ENCODE data around the gene ADAMTSL1. TPM values are rescaled to one million over a fixed set of nuclear protein-coding genes. Genes with fewer than 3 reads are reported as not detected.
"Not testable (repeated sequence)": the region's sequence is repeated elsewhere in the genome, so short reads cannot be mapped to it uniquely, and the experiment has no call there.

The ADAMTSL1 gene
- total RNA-seq, 2 donors from 2014 or later, result 9.9 to 26.7 TPM

- no peak for DNase-seq (ENCODE audit: low spot score)
- intact Hi-C loops (cut with DNase I), result no loop called here
These were observed 449.9 kb downstream of the ADAMTSL1 start for GRCh38 chr9:18923671-18924430.

GRCh38 chr9:18925880-18926279 is 451.9 kb downstream of the ADAMTSL1 start:
- DNase-seq (ENCODE audit: low spot score), result no peak
- intact Hi-C loops (cut with DNase I), result no loop called here

- intact Hi-C loops (cut with DNase I), result no loop called here
- DNase-seq (ENCODE audit: low spot score), result no peak
These were observed 452.6 kb downstream of the ADAMTSL1 start for GRCh38 chr9:18926513-18926912.

- DNase-seq (ENCODE audit: low spot score), result no peak
- intact Hi-C loops (cut with DNase I), result no loop called here
These were observed 454.8 kb downstream of the ADAMTSL1 start for GRCh38 chr9:18928711-18929110.

GRCh38 chr9:18930611-18931010 is 456.7 kb downstream of the ADAMTSL1 start:
- DNase-seq (ENCODE audit: low spot score); intact Hi-C loops (cut with DNase I): not testable (repeated sequence)

- intact Hi-C loops (cut with DNase I), result no loop called here
These were observed 461.6 kb downstream of the ADAMTSL1 start for GRCh38 chr9:18935541-18935940.

GRCh38 chr9:18936094-18936871 is 462.3 kb downstream of the ADAMTSL1 start:
- intact Hi-C loops (cut with DNase I), result no loop called here
- no peak for DNase-seq (ENCODE audit: low spot score)

More at GRCh38 chr9:18935541-18935940, 461.6 kb downstream of the ADAMTSL1 start:
- DNase-seq (ENCODE audit: low spot score), result no peak

- intact Hi-C loops (cut with DNase I), result no loop called here
- DNase-seq (ENCODE audit: low spot score), result no peak
These were observed 466.0 kb downstream of the ADAMTSL1 start for GRCh38 chr9:18939943-18940342.

GRCh38 chr9:18941060-18941740 is 467.2 kb downstream of the ADAMTSL1 start:
- DNase-seq (ENCODE audit: low spot score), result no peak
- intact Hi-C loops (cut with DNase I), result no loop called here

GRCh38 chr9:18942801-18943200 is 468.8 kb downstream of the ADAMTSL1 start:
- no peak for DNase-seq (ENCODE audit: low spot score)
- intact Hi-C loops (cut with DNase I), result no loop called here

GRCh38 chr9:18947892-18948339 is 474.0 kb downstream of the ADAMTSL1 start:
- DNase-seq (ENCODE audit: low spot score), result no peak
- intact Hi-C loops (cut with DNase I), result no loop called here

- intact Hi-C loops (cut with DNase I), result no loop called here
- no peak for DNase-seq (ENCODE audit: low spot score)
These were observed 478.0 kb downstream of the ADAMTSL1 start for GRCh38 chr9:18951936-18952335.

- no peak for DNase-seq (ENCODE audit: low spot score)
These were observed 481.7 kb downstream of the ADAMTSL1 start for GRCh38 chr9:18955626-18956025.

More at GRCh38 chr9:18955626-18956025, 481.7 kb downstream of the ADAMTSL1 start:
- intact Hi-C loops (cut with DNase I), result no loop called here

Small RNAs within 50 kb of the gene (microRNA-seq; reads per million reads assigned to microRNA genes)
- 0 to 0.32 reads per million in 2 donors for gene MIR3152 (ENCODE audit: borderline microRNAs expressed in 2 of 2)
